ENCODE results near the gene SLC35E2B.
A peak's percentile ranks its signal among the peaks of the same experiment; 100 is the strongest.
"Not testable (repeated sequence)": the region's sequence is repeated elsewhere in the genome, so short reads cannot be mapped to it uniquely, and the experiment has no call there.

The SLC35E2B gene

DNA sequence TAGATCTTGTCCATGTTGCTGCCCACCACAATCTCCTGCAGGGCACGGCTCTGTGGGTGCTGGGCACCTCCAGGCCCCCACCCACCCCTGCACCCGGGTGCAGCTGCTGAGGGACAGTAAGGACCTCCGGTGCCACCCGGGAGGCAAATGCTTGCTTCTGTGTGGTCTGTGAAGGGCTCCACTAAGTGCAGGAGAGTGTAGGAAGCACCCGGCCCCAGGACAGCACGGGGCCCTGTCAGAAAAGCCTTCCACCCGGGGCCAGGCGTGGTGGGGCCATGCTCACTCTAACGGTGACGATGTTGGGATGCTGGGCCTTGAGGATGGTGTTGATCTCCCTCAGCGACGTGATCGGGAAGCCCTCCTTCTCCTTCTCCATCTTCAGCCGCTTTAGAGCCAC is 55.1 kb downstream of the SLC35E2B start:
- DNase-seq = not testable (repeated sequence)

DNA sequence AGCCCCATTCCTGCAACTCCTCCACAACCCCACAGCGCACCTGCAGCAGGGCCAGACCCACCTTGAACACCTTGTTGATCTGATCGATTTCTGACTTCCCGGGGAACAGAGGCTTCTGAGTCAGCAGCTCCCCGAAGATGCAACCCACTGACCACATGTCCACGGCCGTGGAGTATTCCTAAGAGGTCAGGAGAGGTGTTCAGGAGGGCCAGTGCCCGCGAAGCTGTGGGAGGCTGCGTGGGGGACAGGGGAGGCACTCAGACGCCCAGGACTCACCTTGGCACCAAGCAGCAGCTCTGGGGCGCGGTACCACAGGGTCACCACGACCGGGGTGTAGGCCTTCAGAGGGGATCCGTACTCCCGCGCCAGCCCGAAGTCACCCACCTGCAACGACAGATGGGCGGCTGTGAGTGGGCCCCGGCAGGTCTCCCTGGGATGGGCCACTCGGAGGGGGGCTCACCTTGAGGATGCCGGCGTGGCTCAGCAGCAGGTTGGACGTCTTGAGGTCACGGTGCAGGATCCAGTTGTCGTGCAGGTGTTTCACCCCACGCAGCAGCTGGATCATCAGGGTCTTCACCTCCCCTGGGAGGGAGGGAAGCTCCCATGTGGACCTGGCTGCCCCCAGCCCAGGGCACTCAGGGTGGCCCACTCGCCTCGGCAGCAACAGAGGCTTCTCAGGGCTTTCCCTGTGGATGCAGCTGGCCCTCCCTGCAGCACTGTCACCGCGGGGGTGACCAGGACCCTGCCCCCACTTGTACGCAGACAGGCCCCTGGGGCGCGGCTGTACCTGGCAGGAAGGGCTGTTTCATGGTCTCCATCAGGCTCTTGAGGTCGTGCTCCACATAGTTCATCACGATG is 55.7 kb downstream of the SLC35E2B start:
- not testable (repeated sequence) for DNase-seq

DNA sequence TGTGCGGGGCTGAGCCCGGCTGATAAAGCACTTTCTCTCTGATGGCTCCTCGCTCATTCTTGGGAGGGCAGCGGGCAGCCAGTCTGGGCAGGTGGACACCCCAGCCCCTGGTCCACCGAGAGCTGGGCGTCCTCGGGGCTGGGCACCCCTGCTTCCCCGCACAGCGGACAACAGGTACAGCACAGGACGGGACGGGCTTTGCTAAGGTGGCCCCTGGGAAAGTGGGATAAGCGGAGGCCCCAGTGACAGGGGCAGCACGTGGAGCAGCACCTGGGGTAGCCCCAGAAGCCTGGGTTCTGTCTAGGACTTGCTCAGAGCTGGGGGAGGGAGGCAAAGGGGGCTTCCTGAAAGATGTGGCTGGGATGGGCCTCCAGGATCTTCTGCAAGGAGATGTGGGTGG is 58.0 kb downstream of the SLC35E2B start:
- not testable (repeated sequence) for DNase-seq

DNA sequence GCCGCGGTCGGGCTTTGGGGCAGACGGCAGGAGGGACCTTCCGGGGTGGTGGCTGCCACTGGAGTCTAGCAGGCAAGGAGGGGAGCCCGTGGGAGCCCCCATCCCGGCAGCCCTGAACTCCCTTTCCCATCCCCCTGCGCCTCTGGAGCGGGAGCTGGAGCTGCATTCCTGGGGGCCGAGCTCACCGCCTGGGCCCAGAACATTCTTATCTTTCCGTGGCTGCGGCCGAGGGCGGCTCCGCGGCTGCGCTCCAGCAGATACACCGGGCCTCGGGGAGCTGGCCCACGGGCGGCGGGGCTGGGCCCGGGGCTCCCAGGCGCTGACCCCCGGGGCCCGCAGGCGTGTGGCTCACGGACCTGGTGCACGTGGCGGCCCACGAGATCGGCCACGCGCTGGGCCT is 59.2 kb downstream of the SLC35E2B start:
- DNase-seq = not testable (repeated sequence)

DNA sequence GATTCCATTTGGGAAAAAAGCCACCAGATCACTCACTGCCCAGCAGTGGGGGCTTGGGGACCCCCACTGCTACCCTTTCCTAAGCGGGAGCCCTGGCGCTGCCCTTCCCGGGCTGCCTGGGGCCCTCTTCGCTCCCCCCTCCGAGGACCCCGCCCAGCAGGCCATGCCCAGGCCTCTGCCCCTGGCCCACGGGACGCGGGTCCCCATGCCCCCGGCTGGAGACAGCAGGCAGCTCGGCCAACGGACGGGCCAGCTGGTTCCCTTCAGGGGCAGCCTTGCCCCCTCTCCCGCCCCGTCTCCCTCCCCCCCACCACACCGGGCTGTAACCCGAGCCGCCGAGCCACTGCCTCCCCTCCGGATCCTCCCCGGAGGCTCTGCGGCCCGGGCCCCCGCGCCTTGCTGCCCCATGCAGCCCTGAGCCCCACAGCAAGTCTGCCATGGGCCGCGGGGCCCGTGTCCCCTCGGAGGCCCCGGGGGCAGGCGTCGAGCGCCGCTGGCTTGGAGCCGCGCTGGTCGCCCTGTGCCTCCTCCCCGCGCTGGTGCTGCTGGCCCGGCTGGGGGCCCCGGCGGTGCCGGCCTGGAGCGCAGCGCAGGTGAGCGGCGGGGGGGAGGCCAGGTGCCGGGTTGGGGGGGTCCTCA is 60.7 kb downstream of the SLC35E2B start, which contains the start of gene MMP23B:
MMP23B (plus strand) TSS at position 392 of the 639 bp plus-strand sequence; CDS start at position 438, 46 bp downstream.
- no peak for DNase-seq

DNA sequence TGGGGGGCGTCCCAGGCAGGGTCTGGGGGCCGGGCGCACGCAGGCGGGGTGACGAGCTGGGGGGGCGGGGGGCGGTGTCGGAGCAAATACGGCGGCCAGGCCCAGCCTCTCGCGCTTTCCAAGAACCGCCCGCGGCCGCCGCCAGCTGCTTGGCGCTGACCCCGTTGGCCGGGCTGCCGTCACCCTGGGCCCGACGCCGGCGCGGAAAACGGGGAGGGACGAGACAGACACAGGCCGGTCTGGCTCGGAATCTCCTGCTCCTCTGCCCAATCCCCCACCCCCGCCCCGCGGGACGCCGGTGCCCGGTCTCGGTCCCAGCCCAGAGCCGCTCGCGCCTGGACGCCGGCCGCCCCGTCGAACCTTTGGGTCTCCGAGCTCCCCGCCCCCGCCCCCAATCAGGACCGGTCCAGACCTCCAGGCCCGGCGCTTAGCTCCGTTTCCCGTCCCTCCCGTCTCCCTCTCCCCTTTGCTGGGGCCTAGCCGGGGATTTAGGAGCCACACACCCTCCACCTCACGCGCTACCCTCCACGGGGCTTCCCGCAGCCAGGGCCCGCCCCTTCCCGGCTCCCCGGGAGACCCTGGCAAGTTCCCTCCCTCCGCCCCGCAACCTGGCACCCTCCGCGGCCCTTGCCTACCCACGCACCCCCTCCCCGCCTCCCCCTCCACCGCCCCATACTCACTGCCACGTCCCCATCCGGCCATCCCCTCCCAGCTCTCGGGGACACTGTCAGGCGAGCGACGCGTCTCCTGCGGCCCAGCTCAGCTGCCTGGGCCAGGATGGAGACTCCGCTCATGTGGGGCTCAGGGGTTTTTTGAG is 61.4 kb downstream of the SLC35E2B start:
- no peak for DNase-seq

DNA sequence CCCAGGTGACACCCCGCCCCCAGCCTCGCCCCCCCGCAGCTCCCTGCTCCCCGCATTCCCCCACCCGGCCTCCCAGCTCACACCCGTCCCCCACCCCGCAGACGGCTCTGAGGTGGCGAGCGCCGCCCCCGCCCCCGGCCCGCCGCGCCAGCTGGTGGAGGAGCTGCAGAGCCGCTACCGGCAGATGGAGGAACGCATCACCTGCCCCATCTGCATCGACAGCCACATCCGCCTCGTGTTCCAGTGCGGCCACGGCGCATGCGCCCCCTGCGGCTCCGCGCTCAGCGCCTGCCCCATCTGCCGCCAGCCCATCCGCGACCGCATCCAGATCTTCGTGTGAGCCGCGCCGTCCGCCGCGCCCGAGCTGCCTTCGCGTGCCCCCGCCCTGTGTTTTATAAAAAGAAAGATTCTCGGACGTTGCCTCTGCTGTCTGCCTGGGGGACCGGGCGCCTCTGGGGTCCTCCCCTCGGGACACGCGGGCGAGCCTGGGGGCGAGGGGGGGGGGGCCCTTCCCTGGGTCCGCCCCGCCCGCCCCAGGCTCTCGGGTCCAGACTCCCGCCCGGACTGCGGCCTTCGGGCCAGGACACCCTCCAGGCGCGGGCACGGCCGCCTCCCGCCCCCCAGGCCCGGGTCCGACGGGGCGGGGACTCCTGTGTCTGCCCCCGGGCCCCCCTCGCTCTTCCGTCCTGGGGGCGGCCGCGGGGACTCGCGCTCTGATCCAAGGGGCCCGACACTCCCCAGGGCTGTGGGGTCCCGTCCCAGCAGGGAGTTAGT is 62.2 kb downstream of the SLC35E2B start:
- peak; percentile 94 for DNase-seq

DNA sequence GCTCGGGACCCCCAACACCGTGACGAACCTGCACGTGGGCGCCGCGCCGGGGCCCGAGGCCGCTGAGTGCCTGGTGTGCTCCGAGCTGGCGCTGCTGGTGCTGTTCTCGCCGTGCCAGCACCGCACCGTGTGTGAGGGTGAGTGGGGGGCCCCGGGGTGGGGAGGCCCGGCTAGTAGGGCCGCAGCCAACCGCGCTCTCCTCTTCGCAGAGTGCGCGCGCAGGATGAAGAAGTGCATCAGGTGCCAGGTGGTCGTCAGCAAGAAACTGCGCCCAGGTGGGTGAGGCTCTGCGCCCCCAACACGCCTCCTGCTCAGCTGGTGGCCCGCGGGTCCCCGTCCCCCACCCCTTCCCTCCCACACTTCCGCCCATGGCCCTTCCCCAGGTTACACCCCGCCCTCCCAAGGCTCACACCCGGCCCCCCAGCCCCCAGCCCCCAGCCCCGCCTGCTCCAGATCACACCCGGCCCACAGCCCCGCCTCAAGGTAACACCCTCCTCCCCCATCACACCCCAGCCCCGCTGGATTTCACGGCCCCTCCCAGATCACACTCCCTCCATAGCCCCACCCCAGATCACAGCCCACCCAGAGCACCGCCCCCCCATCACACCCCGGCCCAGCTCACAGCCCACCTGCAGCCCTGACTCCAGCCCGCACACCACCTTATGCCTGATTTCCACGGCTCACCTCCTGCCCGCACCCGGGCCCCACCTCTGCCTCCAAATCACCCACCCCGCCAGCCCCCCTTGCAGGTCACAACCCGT is 63.0 kb downstream of the SLC35E2B start:
- DNase-seq = peak; percentile 67

DNA sequence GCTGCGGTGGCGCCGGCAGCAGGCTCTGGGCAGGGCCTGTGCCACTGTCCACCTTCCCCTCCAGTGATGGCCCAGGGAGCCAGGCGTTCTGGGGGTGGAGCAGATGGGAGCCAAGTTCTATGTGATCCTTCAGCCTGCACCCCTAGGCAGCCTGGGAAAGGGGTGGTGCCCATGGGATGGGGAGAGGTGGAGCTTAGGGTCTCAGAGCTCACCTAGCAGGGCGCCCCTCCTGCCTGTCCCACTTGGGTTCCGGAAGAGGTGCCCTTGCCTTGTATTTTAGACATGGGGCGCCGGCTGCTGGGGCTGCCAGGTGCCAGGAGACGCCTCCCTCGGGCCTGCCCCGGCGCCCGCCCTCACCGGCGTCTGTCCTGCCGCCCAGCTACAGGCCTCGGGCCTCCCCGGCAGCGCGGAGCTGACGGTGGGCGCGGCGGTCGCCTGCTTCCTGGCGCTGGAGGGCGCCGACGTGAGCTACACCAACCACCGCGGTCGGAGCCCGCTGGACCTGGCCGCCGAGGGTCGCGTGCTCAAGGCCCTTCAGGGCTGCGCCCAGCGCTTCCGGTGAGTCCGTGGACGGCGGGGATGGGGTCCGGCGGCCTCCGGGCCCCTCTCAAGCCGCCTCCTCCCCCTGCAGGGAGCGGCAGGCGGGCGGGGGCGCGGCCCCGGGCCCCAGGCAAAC is 63.7 kb downstream of the SLC35E2B start:
- peak; percentile 27 for DNase-seq

DNA sequence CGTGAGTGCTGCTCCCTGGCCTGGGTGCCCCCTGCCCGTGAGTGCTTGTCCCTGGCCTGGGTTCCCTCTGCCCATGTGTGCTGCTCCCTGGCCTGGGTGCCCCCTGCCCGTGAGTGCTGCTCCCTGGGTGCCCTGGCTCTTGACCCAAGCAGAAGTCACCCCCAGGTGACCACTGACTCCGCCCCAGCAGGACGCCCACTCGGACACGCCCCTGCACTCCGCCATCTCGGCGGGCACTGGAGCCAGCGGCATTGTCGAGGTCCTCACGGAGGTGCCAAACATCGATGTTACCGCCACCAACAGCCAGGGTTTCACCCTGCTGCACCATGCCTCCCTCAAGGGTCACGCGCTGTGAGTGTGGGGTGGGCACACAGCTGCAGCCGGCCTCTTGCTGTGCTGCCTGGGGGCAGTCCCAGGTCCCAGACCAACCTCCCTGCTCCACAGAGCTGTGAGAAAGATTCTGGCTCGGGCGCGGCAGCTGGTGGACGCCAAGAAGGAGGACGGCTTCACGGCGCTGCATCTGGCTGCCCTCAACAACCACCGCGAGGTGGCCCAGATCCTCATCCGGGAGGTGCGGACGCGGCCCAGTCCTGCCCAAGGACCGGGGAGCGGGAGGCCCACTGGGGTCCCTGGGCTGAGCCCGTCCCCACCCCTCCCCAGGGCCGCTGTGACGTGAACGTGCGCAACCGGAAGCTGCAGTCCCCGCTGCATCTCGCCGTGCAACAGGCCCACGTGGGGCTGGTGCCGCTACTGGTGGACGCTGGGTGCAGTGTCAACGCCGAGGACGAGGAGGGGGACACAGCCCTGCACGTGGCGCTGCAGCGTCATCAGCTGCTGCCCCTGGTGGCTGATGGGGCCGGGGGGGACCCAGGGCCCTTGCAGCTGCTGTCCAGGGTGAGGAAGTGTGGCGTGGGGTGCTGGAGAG is 64.5 kb downstream of the SLC35E2B start:
- DNase-seq = no peak

DNA sequence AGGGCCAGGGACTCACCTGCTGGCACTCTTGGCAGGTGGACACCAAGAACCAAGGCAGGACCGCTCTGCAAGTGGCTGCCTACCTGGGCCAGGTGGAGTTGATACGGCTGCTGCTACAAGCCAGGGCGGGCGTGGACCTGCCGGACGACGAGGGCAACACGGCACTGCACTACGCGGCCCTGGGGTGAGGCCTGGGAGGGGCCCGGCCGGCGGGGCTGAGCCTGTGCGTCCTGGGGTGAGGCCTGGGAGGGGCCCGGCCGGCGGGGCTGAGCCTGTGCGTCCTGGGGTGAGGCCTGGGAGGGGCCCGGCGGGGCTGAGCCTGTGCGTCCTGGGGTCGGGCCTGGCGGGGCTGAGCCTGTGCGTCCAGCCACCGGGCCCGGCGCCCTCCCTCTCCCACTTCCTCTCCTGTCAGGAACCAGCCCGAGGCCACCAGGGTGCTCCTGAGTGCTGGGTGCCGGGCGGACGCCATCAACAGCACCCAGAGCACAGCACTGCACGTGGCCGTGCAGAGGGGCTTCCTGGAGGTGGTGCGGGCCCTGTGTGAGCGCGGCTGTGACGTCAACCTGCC is 65.2 kb downstream of the SLC35E2B start:
- no peak for DNase-seq

DNA sequence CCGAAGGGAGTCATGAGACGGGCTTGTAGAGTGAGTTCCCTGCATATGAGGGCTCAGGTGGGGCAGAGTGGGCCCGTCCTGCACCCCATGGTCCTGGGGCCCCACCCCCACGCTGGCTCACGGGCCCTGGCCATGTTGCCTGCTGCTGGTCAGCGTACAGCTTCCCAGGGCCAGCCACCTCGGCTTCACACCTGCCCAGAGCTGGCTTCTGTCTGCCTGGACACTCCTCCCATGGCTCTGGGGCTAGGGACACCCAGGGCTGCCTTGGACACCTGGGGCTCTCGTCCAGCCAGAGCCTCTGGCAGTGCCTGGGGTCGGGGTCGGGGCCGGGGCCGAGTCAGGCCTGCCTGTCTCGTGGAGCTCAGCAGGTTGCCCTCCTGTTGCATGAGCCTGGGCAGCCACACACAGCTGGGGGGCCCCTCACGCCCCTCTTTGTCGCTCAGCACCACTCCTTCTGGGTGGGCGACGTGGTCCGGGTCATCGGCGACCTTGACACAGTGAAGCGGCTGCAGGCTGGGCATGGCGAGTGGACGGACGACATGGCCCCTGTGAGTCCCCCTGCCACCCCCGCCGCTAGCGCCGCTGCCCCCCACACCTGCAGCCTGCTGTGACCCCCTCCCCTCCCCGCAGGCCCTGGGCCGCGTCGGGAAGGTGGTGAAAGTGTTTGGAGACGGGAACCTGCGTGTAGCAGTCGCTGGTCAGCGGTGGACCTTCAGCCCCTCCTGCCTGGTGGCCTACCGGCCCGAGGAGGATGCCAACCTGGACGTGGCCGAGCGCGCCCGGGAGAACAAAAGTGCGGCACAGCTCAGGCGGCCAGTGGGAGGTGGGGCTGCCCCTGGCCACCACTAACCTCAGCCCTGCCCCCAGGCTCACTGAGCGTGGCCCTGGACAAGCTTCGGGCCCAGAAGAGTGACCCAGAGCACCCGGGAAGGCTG is 66.1 kb downstream of the SLC35E2B start:
- no peak for DNase-seq

DNA sequence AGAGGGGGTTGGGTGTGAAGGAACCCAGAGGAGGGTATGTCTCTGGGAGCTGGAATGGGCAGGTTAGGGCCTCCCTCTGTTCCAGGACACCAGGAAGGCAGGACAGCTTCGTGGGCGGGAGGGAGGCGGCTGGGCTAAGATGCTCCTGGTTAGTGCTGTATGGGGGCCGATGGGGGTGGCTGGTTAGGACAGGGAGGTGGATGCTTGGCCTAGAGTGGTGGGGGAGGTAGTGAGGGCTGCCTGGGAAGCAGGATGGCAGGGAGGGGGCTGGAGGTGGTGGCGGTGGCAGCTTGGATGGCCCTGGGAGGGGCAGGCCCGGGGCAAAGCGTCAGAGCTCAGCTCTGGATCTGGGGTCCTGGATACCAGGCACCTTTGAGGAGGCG is 66.8 kb downstream of the SLC35E2B start:
- DNase-seq = no peak

DNA sequence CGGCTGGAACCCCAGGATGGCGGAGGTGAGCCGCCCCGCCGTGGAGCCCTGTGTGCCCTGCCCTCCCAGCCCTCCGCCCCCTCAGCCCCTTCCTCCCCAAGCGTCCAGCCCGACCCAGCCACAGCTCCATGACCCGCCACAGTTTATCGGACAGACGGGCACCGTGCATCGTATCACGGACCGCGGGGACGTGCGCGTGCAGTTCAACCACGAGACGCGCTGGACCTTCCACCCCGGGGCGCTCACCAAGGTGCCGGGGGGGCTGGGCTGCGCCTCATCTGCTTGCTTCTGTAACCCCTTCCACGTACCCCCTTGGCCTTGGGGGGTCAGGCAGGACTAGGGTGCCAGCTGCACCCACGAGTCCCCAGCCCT is 67.2 kb downstream of the SLC35E2B start:
- DNase-seq = no peak

DNA sequence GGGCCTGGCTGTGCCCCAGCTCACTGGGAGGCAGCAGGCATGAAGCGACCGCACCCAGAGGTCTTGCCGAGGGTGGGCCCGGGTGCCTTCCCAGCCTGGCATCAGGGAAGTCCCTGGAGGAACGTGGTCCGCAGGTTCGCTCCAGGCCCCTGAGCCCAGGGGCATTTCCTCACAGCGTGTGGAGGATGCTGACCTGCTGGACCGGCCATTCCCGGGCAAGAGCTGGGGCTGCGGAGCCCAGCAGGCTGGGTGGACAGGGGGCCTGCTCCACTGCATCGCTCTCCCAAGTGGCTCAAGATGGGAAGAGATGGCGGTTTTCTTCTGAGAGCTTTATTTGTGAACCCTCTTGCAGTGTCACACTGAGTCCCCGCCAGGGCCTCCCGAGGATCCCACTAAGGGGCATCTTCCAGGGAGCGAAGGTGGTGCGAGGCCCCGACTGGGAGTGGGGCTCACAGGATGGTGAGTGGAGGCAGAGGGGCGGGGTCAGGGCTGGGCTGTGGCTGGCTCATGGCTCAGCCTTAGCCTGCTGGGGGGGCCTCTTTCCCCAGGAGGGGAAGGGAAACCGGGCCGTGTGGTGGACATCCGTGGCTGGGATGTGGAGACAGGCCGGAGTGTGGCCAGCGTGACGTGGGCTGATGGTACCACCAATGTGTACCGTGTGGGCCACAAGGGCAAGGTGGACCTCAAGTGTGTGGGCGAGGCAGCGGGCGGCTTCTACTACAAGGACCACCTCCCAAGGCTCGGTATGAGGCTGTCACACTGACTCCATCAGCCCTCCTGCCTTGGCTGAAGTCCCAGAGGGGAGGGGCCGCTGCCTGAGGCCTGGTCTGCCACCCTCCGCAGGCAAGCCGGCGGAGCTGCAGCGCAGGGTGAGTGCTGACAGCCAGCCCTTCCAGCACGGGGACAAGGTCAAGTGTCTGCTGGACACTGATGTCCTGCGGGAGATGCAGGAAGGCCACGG is 67.9 kb downstream of the SLC35E2B start:
- DNase-seq = no peak

DNA sequence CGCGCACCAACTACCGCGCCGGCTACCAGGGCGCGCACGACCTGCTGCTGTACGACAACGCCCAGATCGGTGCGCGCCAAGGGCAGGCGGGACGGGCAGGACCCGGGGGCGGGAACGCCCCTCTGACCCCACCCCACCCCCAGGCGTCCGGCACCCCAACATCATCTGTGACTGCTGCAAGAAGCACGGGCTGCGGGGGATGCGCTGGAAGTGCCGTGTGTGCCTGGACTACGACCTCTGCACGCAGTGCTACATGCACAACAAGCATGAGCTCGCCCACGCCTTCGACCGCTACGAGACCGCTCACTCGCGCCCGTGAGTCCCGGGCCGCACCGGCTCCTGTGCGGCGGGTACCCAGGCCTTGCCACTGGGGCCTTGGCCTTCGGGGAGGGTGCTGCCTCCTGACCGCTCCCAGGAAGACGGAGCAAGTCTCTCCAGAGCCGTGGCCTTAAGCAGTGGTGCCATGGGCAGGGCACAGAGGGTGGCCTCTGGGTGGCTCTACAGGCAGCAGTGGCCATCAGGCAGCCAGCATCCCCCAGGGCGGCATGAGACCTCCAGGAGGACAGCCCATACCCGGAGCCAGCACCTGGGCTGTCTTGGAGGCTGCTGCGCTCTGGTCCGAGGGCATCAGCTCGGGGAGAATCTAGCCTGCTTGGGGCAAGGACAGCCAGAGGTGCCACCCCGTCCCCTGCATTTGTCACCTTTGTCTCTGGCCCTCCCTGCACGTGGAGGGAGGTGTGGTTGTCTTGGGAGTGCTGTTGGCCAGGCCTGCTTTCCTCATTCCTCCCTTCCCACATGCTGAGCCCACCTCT is 68.8 kb downstream of the SLC35E2B start:
- no peak for DNase-seq

All from activated effector memory CD4-positive, alpha-beta T cell treated with Interleukin-2 at 50 U/mL for 16 hours (primary cell).